Left ventricle myocardium inferior (tissue), 1 donor: ENCODE results near the gene SLC12A3. TPM values are rescaled to one million over a fixed set of nuclear protein-coding genes. Genes with fewer than 3 reads are reported as not detected.

Source experiments
- DNase-seq: peaks from one replicate; pipeline ENCODE4 v3.0.0-alpha.2; 2020
- H3K27ac ChIP-seq: fragments of 200-600 bp; replicated peaks from 2 replicates; pipeline ENCODE4 v1.8.0; 2021
- H3K27me3 ChIP-seq: fragments of 200-600 bp; 2 replicates; pipeline ENCODE4 v1.8.0; 2021; ENCODE audit warnings: low read depth
- H3K36me3 ChIP-seq: fragments of 200-600 bp; 2 replicates; pipeline ENCODE4 v1.8.0; 2021
- H3K4me1 ChIP-seq: fragments of 200-600 bp; 2 replicates; pipeline ENCODE4 v1.8.0; 2021
- H3K4me3 ChIP-seq: fragments of 200-600 bp; 2 replicates; pipeline ENCODE4 v1.8.0; 2021; ENCODE audit warnings: mild to moderate bottlenecking, moderate library complexity
- H3K9me3 ChIP-seq: fragments of 200-600 bp; replicated peaks from 2 replicates; pipeline ENCODE4 v1.8.0; 2021
- CTCF ChIP-seq: fragments of 200-600 bp; IDR thresholded peaks from 2 replicates; pipeline ENCODE4 v1.8.0; 2021; ENCODE audit warnings: antibody characterized with exemption, mild to moderate bottlenecking, borderline replicate concordance
- intact Hi-C: fragments of 100-400 bp; cut with micrococcal nuclease; formaldehyde crosslinking; loops from one replicate; pipeline ENCODE4 v1.11.0; 2022
- total RNA-seq: library from RNA; stranded (reverse); fragmentation: NEBNext Ultra II Directional; extraction: Animal tissue kit (Norgen Biotek cat#: 25700); gene quantifications from one replicate; pipeline ENCODE4 v1.2.1, GENCODE V29; 2021
- donor health status: DM: no; HTN: yes; CAD: no; lungs with severe emphysema.

Gene SLC12A3
- total RNA-seq, 1 donor from 2014 or later = not detected

GRCh38 chr16:56848955-56849689 is 15.9 kb upstream of the SLC12A3 start:
- no peak overlapping the region for H3K27ac ChIP-seq
- no peak for DNase-seq

GRCh38 chr16:56849690-56850680 is 15.0 kb upstream of the SLC12A3 start:
- H3K4me3 ChIP-seq = no peak overlapping the region
- H3K27ac ChIP-seq = no peak overlapping the region
- H3K4me1 ChIP-seq = peaks cover 21% of the 10 kb centered on the region
- no peaks in the 10 kb centered on the region for H3K27me3 ChIP-seq
- peaks cover 5% of the 10 kb centered on the region for H3K36me3 ChIP-seq
- TF ChIP-seq CTCF = no peak
- no peak for DNase-seq
- H3K9me3 ChIP-seq = no peaks in the 10 kb centered on the region
- intact Hi-C loops = no loop called here

More at GRCh38 chr16:56848955-56849689, 15.9 kb upstream of the SLC12A3 start:
- intact Hi-C loops = no loop called here
- Histone ChIP-seq H3K36me3 (peaks cover 12% of the 10 kb centered on the region), H3K27me3 (no peaks in the 10 kb centered on the region), H3K4me1 (peaks cover 21% of the 10 kb centered on the region), H3K9me3 (no peaks in the 10 kb centered on the region), H3K4me3 (no peak overlapping the region)
- TF ChIP-seq CTCF = no peak

- Histone ChIP-seq H3K27me3 (no peaks in the 10 kb centered on the region), H3K36me3 (no peaks in the 10 kb centered on the region), H3K27ac (no peak overlapping the region), H3K4me3 (no peak overlapping the region), H3K9me3 (no peaks in the 10 kb centered on the region), H3K4me1 (peaks cover 21% of the 10 kb centered on the region)
- DNase-seq = no peak
- peak; percentile 7 for TF ChIP-seq CTCF
- intact Hi-C loops = no loop called here
Observed at GRCh38 chr16:56851671-56852400, 13.2 kb upstream of the SLC12A3 start.

- intact Hi-C loops = no loop called here
- H3K27ac ChIP-seq = no peak overlapping the region
- H3K36me3 ChIP-seq = no peaks in the 10 kb centered on the region
Observed at GRCh38 chr16:56852401-56852730, 12.6 kb upstream of the SLC12A3 start.

More at GRCh38 chr16:56852401-56852730, 12.6 kb upstream of the SLC12A3 start:
- no peak for TF ChIP-seq CTCF
- DNase-seq = no peak
- H3K9me3 ChIP-seq = no peaks in the 10 kb centered on the region
- peaks cover 19% of the 10 kb centered on the region for H3K4me1 ChIP-seq
- H3K4me3 ChIP-seq = no peak overlapping the region
- no peaks in the 10 kb centered on the region for H3K27me3 ChIP-seq
